HG03469 (cell line): ENCODE results near the gene PPP1R13B.

ENCODE experiments used
- ATAC-seq: cut with Tn5 transposase; IDR thresholded peaks from one replicate; pipeline ENCODE4 v1.9.1; 2021; ENCODE audit warnings: mild to moderate bottlenecking, moderate library complexity, moderate number of reproducible peaks; ENCODE audit not compliant: unreplicated experiment

Gene PPP1R13B

DNA sequence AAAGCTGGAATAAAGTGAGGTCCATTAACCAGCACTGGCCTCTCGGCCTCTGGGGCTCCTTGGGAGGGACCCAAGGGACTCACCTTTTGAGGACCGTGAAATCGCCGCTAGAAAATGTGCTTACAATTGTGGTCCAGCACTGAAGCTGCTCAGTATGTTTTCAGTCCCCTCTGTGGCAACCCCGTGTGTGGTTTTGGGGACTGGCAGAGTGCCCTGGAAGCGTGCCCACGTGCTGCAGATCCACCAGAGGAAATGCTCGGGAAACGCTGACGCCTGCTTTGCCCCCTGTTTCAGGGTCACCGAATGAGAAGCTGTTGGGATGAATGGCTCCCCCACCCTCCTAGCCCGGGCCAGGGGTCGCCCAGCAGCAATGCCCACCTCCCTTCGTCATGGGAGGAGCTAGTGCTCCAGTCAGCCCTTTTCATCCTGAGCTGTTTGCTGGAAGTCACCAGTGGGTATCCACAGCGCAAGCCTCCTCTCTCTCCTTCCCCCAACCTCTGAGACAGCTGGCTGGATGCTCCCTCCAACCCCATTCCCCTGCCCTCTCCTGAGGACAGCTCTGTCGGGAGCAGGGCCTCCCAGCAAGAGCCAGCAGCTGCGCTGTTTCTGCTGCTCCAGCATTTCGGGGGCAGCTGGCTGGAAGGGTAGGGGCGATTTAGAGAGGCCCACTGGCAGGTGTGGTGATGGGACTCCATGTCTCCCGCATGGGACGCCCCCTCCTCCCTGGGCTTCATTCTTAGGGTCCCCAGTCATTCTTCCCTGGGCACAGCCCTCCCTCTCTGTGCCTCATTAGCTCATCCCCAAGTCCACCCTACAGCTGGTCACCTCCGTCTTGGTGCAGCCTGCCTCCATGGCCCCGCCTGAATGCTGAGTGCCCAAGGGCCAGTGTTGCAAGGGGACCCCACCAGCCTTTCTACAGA is 33.2 kb upstream of the PPP1R13B start:
- ATAC-seq = no peak

DNA sequence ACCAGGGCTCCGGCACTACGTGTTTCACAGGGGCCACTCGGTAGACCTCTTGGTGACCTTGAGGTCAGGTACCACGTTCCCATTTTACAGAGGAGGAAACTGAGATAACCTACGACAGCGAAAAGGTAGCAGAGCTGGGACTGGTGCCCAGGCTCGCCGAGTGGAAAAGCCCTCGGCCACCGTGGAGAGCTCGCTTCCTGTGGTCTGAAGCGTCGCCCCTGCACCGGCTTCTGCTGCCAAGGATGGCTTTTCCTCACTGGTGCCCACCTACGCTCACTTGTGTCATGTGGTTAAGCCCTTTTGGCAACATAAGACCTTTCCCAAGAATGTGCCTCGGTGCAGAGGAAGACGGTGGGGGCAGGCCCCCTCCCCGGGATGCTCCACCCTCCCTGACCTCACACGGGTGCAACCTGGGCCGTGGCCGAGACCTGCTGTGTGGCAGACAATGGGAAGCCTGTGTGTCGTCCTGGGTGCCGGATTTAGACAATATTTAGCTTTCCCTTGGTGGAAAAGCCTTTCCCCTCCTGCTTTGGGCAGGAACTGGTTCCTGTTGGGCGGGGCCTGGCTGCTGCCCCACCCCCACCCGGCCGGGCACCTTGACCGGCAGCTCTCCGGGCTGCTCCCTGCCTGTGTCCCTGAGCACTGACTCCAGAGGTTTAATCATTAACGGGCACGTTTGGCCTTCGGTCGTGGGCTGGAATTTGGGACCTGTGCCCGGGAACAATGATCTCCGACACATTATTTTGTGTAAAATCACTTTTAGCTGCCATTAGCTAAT is 32.4 kb upstream of the PPP1R13B start:
- ATAC-seq = no peak

DNA sequence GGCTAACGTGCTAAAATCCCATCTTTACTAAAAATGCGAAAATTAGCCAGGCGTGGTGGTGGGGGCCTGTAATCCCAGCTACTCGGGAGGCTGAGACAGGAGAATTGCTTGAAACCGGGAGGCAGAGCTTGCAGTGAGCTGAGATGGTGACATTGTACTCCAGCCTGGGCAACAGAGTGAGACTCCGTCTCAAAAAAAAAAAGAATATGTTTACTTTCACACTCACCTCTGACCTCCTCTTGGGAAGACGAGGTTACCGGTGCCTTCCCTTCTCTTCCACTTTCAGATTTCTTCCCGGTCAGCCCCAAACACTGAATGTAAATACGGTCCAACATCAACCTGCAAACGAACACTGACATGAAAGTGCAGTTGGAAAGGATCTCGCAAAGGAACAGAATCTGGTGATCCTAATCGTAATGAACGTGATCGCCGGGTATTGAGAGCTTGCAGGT is 31.8 kb upstream of the PPP1R13B start:
- ATAC-seq = no peak

GRCh38 chr14:103878180-103878579 is 30.8 kb upstream of the PPP1R13B start:
- ATAC-seq = no peak

- no peak for ATAC-seq
Observed at GRCh38 chr14:103875010-103875409, 27.6 kb upstream of the PPP1R13B start.

GRCh38 chr14:103872481-103873113 is 25.2 kb upstream of the PPP1R13B start:
- ATAC-seq = no peak

DNA sequence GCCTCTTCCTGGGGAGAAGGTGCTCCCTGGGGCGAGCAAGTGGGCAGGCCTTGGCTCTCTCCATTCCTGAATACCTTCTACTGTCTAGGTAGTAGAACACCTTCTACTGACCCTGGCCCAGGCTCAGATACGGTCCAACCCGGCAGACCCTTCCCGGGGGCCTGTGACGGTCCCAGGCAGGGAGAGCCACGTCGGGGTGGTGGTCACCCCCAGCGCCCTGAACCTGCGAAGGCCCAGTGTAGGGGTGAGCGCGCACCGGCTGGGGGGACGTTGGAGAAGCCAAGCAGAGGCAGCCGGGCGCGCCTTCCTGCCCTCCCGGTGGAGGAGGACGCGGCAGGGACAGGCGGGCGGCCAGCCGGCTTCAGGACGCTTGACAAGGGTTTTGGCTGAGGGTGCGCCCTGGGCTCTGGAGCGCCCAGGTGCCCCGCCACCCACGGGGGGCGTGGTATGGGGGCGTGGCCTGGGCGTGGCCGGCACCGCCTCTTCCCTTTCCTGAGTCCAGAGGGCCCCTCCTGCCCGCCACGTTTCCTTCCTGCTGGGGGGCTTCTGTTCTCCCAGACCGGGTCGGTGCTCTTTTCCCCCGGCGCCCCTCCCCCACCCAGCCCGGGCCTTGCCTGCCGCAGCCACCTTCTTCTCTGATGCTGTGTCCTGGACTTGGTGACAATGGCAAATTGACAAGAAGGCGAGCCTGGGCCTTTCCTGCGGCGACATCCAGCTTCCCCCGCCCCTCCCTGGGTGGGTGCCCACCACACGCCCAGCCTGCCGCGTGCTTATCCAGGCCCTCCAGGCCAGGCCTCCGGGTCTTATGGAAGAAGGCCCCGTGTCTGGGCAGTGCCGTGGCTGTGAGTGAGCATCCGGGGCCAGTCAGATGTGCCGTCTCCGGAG is 24.5 kb upstream of the PPP1R13B start:
- peak; percentile 56 for ATAC-seq

DNA sequence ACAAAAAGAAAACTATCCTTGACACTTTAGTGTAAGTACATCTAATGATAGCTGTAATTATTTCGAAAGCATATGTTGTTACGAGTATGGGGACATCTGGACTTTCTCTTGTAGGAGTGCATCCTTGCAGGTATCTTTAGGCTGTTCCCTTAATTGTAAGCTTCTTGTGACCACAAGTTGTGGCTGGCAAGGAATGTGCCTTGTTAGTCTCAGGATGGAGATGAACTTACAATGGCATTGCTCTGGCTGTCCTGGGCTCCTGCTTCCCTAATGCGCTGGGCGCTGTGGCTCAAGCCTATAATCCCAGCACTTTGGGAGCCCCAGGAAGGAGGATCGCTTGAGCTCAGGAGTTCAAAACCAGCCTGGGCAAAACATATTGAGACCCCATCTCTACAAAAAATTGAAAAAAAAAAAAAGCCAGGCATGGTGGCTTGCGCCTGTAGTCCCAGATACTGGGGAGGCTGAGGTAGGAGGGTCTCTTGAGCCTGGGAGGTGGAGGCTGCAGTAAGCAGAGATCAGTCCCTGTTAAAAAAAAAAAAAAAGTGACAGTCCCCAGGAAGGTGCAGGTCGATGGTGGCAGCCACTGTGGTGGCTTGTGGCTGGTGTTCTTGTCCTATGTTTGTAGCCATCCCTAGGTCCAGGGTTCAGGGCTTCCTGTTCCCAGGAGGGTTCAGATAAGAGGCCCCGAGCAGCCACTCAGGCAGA is 23.7 kb upstream of the PPP1R13B start:
- no peak for ATAC-seq

DNA sequence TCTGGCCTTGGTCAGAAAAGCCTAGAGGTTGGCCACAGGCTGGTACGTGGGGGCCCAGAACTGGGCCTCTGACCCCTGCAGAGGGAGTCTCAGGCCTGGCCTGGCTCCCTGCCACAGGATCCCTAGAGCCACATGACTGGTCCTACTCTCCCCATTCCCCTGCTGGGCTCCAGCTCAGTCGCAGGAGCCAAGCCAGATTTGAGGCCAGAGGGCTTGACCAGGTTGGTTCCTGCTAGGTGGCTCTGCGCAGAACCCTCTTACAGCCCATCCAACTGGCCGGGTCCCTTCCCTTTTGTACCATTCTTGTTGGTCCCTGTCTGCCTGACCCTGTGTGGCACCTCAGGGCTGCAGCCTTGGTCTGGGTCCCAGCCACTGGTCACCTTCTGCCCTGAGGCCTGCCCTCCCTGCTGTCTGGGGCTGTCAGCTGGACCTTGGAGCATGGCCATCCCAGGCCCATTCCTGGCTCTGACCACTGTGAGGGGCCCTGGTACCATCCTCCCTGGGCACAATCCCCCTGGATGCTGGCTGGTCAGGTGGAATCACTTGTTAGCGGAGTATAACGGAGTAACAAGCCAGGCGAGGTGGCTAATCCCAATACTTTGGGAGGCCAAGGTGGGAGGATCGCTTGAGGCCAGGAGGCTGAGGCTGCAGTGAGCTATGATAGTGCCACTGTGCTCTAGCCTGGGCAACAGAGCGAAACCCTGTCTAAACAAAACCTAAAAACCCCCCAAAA is 22.9 kb upstream of the PPP1R13B start:
- ATAC-seq = no peak

- ATAC-seq = no peak
Observed at GRCh38 chr14:103869406-103870143, 22.2 kb upstream of the PPP1R13B start.

DNA sequence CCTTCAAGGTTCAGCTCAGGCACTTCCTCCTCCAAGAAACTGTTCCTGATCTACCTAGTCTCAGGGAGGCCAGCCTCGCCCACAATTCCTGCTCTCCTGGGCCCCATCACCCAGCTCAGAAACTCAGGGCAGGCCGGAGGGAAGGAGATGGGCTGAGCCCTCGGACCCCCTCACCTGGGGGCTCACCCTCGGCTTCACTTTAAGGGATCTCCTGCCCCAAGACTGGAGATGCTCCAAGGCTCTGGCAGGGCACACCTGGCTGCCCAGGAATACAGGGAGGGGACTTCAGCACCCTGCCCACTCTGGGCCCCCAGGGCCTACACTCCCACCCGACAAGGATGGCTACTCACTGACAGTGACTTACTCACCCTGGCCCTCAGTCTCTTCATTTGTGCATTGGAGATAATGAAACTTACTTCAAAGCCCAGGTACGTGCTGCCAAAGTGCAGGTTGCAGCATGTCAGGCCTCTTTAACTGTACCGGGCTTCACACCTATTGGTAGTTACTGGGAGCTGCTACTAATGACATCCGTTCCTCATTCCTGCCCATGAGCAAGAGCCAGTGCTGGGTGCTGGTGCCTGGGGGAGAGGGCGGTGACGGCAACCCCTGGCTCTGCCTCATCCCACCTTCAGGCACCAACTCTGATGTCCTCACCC is 21.0 kb upstream of the PPP1R13B start:
- ATAC-seq = no peak

DNA sequence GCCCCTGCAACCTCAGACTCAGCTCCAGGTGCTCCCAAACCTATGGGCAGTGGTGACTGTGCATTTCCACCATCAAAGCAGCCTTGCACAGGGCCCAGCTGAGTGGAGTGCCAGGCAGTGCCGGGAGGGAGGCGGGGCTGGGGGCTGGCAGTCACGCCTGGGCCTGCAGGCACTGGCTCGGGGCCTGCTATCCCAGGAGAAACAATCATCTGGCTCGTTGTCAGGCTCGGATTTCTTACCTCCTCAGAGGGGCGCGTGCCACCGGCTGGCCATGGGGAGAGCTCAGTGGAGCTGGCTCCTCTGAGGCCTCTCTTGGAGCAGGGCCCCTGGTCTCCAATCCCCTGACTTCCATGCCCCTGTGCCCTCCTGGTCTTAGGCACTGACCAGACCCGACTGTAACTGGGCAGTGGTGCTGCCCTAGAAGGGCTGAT is 20.2 kb upstream of the PPP1R13B start:
- ATAC-seq = no peak

GRCh38 chr14:103867020-103867419 is 19.6 kb upstream of the PPP1R13B start:
- ATAC-seq = no peak

DNA sequence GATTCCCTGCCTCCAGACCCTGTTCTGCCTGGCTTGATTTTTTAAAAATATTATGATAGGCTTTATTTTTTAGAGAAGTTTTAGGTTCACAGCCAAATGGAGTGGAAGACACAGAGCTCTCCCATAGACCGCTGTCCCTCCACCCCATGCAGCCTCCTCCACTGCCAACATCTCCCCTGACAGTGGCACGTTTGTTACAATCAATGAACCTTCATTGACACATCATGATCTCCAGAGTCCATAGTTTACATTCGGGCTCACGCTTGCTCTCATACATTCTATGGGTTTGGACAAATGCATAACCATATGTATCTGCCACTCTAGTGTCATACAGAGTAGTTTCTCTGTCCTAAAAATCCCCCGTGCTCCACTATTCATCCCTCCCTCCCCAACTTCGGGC is 15.9 kb upstream of the PPP1R13B start:
- no peak for ATAC-seq

DNA sequence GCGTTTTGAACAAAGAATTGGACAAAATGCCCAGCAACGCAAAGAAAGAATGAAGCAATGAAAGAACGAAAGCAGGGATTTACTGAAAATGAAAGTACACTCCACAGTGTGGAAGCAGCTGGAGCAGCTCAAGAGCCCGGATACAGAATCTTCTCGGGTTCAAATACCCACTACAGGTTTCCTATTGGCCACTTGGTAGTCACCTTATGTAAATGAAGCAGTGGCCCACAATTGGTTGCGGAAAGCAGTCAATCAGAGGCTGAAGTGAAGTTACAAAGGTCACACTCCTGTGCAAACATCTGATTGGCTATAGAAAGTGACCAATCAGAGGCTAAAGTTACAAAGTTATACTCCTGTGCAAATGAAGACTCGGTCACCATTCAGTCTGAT is 15.0 kb upstream of the PPP1R13B start:
- ATAC-seq = no peak

DNA sequence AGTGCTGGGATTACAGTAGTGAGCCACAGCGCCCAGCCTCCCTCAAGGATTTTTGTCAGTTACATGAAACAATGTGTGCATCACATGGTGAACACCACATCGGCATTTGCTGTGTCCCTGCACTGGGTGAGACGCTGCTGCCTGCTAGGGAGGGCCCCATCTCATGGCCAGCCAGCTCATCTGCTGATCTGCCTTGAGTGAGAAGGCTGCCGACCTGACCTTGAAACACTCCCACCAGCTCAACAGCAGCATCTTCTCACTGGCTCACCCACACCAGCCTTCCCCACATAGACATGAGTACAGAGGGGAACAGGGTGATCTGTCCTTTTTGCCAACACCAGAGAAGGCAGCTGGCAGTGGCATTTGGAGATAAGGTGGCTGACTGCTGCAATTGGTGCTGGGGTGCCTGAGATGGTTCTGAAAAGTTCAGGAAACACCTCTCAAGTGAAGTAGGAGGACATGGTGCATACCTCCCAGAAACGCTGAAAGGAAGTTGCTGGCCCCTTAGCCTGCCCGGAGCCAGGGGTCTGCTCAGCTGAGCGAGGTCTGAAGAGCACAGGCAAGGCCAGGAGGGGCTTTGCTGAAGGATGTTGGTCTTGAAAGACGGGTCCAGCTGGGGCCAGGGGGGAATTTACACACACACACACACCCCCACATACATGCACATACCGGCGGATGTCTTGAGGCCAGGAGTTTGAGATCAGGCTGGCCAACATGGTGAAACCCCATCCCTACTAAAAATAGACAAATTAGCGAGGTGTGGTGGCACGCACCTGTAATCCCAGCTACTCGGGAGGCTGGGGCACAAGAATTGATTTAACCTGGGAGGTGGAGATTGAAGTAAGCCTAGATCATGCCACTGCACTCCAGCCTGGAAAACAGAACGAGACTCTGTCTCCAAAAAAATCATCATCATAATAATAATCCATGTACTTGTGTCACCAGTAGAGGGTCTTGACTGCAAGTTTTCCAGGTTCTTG is 14.3 kb upstream of the PPP1R13B start:
- no peak for ATAC-seq
